CD14-positive monocyte (primary cell): ENCODE results near the gene LPCAT1. TPM values are rescaled to one million over a fixed set of nuclear protein-coding genes. Genes with fewer than 3 reads are reported as not detected.

Source experiments
- DNase-seq, 3 donors: peaks; one replicate each; pipeline ENCODE4 v3.0.0-alpha.2; 2011 to 2022
- H2AFZ ChIP-seq: 2 replicates; pipeline ENCODE4 v1.6.0; 2012; ENCODE audit warnings: mild to moderate bottlenecking, low read depth, low read length, inconsistent platforms; ENCODE audit not compliant: insufficient read depth, poor library complexity, severe bottlenecking
- H3K27ac ChIP-seq, 2 donors: 1 replicate in 1 of 2; 2 replicates in 1 of 2; pipeline ENCODE4 v1.5.1; 2012 to 2013; ENCODE audit warnings: low read length in 2 of 2, control low read depth in 1 of 2, inconsistent platforms in 1 of 2, low read depth in 1 of 2, mild to moderate bottlenecking in 1 of 2
- H3K27me3 ChIP-seq, 2 donors: one replicate each; pipeline versions ENCODE4 v1.6.0 to v1.6.1; 2011 to 2013; ENCODE audit warnings: low read length in 2 of 2; ENCODE audit not compliant: control insufficient read depth in 2 of 2, insufficient read depth in 2 of 2
- H3K36me3 ChIP-seq, 2 donors: replicated peaks in 1 of 2; 1 replicate in 1 of 2; 2 replicates in 1 of 2; pipeline versions ENCODE4 v1.5.1 to v1.6.1; 2012 to 2013; ENCODE audit warnings: low read length in 2 of 2, control low read depth in 1 of 2, inconsistent platforms in 1 of 2, mild to moderate bottlenecking in 1 of 2; ENCODE audit not compliant: insufficient read depth in 2 of 2, control insufficient read depth in 1 of 2
- H3K4me1 ChIP-seq, 2 donors: 1 replicate in 1 of 2; 2 replicates in 1 of 2; pipeline versions ENCODE4 v1.5.1 to v1.6.1; 2012 to 2013; ENCODE audit warnings: low read length in 2 of 2, control low read depth in 1 of 2, inconsistent platforms in 1 of 2, mild to moderate bottlenecking in 1 of 2, moderate library complexity in 1 of 2; ENCODE audit not compliant: insufficient read depth in 2 of 2, control insufficient read depth in 1 of 2
- H3K4me2 ChIP-seq: replicated peaks from 2 replicates; pipeline ENCODE3; 2012; ENCODE audit warnings: low read length, moderate library complexity, mild to moderate bottlenecking; ENCODE audit not compliant: poor library complexity, severe bottlenecking; ENCODE audit errors: extremely low read depth
- H3K4me3 ChIP-seq, 3 experiments: fragments of 200-600 bp in 1 of 3; sonication (generic) in 1 of 3; replicated peaks in 1 of 3; 1 replicate in 2 of 3; 2 replicates in 1 of 3; pipeline ENCODE4 v1.5.1; 2011 to 2013; ENCODE audit warnings: low read length in 3 of 3, mild to moderate bottlenecking in 3 of 3, control low read depth in 2 of 3, low read depth in 2 of 3, inconsistent platforms in 1 of 3, moderate library complexity in 1 of 3
- H3K79me2 ChIP-seq: 2 replicates; pipeline ENCODE4 v1.6.0; 2012; ENCODE audit warnings: mild to moderate bottlenecking, control low read depth, inconsistent platforms, low read length, moderate library complexity; ENCODE audit not compliant: insufficient read depth
- H3K9ac ChIP-seq: 2 replicates; pipeline ENCODE4 v1.6.0; 2017; ENCODE audit warnings: low read length, mild to moderate bottlenecking; ENCODE audit not compliant: insufficient read depth, poor library complexity, severe bottlenecking
- H3K9me3 ChIP-seq, 2 donors: replicated peaks in 1 of 2; 1 replicate in 1 of 2; 2 replicates in 1 of 2; pipeline versions ENCODE4 v1.5.1 to v1.6.1; 2012 to 2013; ENCODE audit warnings: low read length in 2 of 2, control low read depth in 1 of 2; ENCODE audit not compliant: control insufficient read depth in 1 of 2, insufficient read depth in 1 of 2
- H4K20me1 ChIP-seq: 2 replicates; pipeline ENCODE4 v1.6.0; 2012; ENCODE audit warnings: mild to moderate bottlenecking, low read length, control low read depth, moderate library complexity; ENCODE audit not compliant: insufficient read depth
- H3K27ac Mint-ChIP-seq, 7 donors: one replicate each; pipeline ENCODE4 v1.8.0; 2020; ENCODE audit warnings: mild to moderate bottlenecking in 7 of 7, mixed read lengths in 7 of 7, moderate library complexity in 6 of 7, inconsistent platforms in 2 of 7
- H3K27me3 Mint-ChIP-seq, 3 donors: one replicate each; pipeline ENCODE4 v1.8.0; 2021 to 2022; ENCODE audit warnings: low read depth in 3 of 3, mild to moderate bottlenecking in 3 of 3, mixed read lengths in 3 of 3, moderate library complexity in 3 of 3, inconsistent platforms in 1 of 3
- H3K36me3 Mint-ChIP-seq, 2 donors: one replicate each; pipeline ENCODE4 v1.8.0; 2020; ENCODE audit warnings: mixed read lengths in 2 of 2, inconsistent platforms in 1 of 2, mild to moderate bottlenecking in 1 of 2
- H3K4me1 Mint-ChIP-seq: one replicate; pipeline ENCODE4 v1.8.0; 2020; ENCODE audit warnings: mild to moderate bottlenecking, mixed read lengths
- H3K4me3 Mint-ChIP-seq, 2 donors: one replicate each; pipeline ENCODE4 v1.8.0; 2020; ENCODE audit warnings: mild to moderate bottlenecking in 2 of 2, mixed read lengths in 2 of 2, moderate library complexity in 1 of 2
- H3K9me3 Mint-ChIP-seq, 7 donors: one replicate each; pipeline ENCODE4 v1.8.0; 2020 to 2022; ENCODE audit warnings: mixed read lengths in 7 of 7, mild to moderate bottlenecking in 6 of 7, moderate library complexity in 6 of 7, inconsistent platforms in 2 of 7
- CTCF ChIP-seq: fragments of 200-600 bp; IDR thresholded peaks from one replicate; pipeline ENCODE4 v1.8.0; 2022; ENCODE audit warnings: antibody characterized with exemption, mild to moderate bottlenecking
- WGBS: methylation state at CpG from one replicate; pipeline ENCODE4 v1.1.5; 2013; ENCODE audit warnings: missing lambda C conversion rate; ENCODE audit not compliant: insufficient coverage; 5-methylcytosine and 5-hydroxymethylcytosine counted together
- intact Hi-C, 2 donors: fragments of 100-400 bp; cut with micrococcal nuclease; formaldehyde crosslinking; loops; one replicate each; pipeline versions ENCODE4 v1.15.0 to v1.15.1; 2023
- polyA plus RNA-seq, 3 donors: library from polyadenylated mRNA; depleted of rRNA in 1 of 3; unstranded in 2 of 3; stranded (reverse) in 1 of 3; fragments of 300-500 nt in 2 of 3; fragments of >200 nt in 1 of 3; fragmentation: Illumina TruSeq in 2 of 3; gene quantifications; 1 replicate in 2 of 3; 2 replicates in 1 of 3; pipeline ENCODE4 v1.2.3, GENCODE V29; 2012 to 2021

LPCAT1 gene
- polyA plus RNA-seq, 3 donors = 34.1 to 53.9 (median 34.8) TPM

- Histone ChIP-seq H3K9ac (no peak overlapping the region), H3K9me3 (no peaks in the 10 kb centered on the region), H3K27me3 (no peaks in the 10 kb centered on the region), H2AFZ (no peak overlapping the region), H3K79me2 (no peaks in the 10 kb centered on the region), H4K20me1 (no peaks in the 10 kb centered on the region), H3K4me3 (no peak overlapping the region), H3K4me1 (peaks cover 16 to 29% of the 10 kb centered on the region in 2 donors), H3K27ac (no peak overlapping the region), H3K4me2 (no peak overlapping the region), H3K36me3 (no peaks in the 10 kb centered on the region)
- intact Hi-C loops = no loop called here
- Mint-ChIP-seq H3K4me1 (peaks cover 27% of the 10 kb centered on the region), H3K27me3 (peaks cover 0 to 3% (median 0%) of the 10 kb centered on the region in 3 donors), H3K36me3 (no peaks in the 10 kb centered on the region), H3K4me3 (no peak overlapping the region), H3K9me3 (no peaks in the 10 kb centered on the region), H3K27ac (no peak overlapping the region)
- TF ChIP-seq CTCF = no peak
- WGBS = 97% methylated on average over 14 of the region's 14 CpGs
- DNase-seq = no peak
These were observed 14.5 kb upstream of the LPCAT1 start for GRCh38 chr5:1538276-1538675.

- no peak overlapping the region for H3K9ac ChIP-seq
- DNase-seq = no peak
- peak overlapping the region; percentile 3 to 84 for H3K27ac ChIP-seq
- Mint-ChIP-seq H3K4me3 (no peak overlapping the region), H3K27ac (peak overlapping the region in 6 of 7 donors; percentile 38 to 92 (median 90)), H3K27me3 (peaks cover 0 to 4% (median 0%) of the 10 kb centered on the region in 3 donors), H3K9me3 (no peaks in the 10 kb centered on the region), H3K4me1 (peaks cover 23% of the 10 kb centered on the region), H3K36me3 (no peaks in the 10 kb centered on the region)
- H3K9me3 ChIP-seq = no peaks in the 10 kb centered on the region
- H3K79me2 ChIP-seq = no peaks in the 10 kb centered on the region
- H3K4me2 ChIP-seq = peak overlapping the region; percentile 68
- no peaks in the 10 kb centered on the region for H3K27me3 ChIP-seq
- WGBS = 96% methylated on average over 16 of the region's 20 CpGs
- intact Hi-C loops = no loop called here
- H3K36me3 ChIP-seq = no peaks in the 10 kb centered on the region
- H4K20me1 ChIP-seq = no peaks in the 10 kb centered on the region
- H3K4me3 ChIP-seq = no peak overlapping the region
- TF ChIP-seq CTCF = no peak
- H3K4me1 ChIP-seq = peaks cover 14 to 25% of the 10 kb centered on the region in 2 donors
- peak overlapping the region; percentile 71 for H2AFZ ChIP-seq
These were observed 13.9 kb upstream of the LPCAT1 start for GRCh38 chr5:1537603-1538154.
